Stimulated activated CD4-positive, alpha-beta T cell treated with anti-CD3 and anti-CD28 coated beads, Interleukin-4, amount 100 ng/mL, for 48 hours (primary cell): ENCODE measurements around the gene ZNF35.

Source experiments
- DNase-seq, 2 donors: peaks; one replicate each; pipeline ENCODE4 v3.0.0-alpha.2; 2020; ENCODE audit warnings: low read depth in 2 of 2

Gene ZNF35

GRCh38 chr3:44685128-44685800 is 36.7 kb downstream of the ZNF35 start:
- DNase-seq: peak; percentile 11 to 47

- DNase-seq: no peak
Measured at GRCh38 chr3:44687898-44688297, 39.4 kb downstream of the ZNF35 start.
